Fibroblast of villous mesenchyme (primary cell): ENCODE measurements around the gene TRPC1. TPM values are rescaled to one million over a fixed set of nuclear protein-coding genes. Genes with fewer than 3 reads are reported as not detected.

ENCODE experiments used
- DNase-seq: peaks from one replicate; pipeline ENCODE4 v3.0.0-alpha.2; 2010; ENCODE audit warnings: low read depth
- H3K4me3 ChIP-seq: 2 replicates; pipeline ENCODE4 v1.5.1; 2011; ENCODE audit warnings: low read depth, mild to moderate bottlenecking, low read length
- small RNA-seq: library from RNA; depleted of rRNA; stranded (forward); fragments of <200 nt; gene quantifications from one replicate; pipeline ENCODE3, GENCODE V24; 2012
- total RNA-seq: library from RNA; depleted of rRNA; stranded (reverse); fragments of >200 nt; gene quantifications from 2 replicates; pipeline ENCODE4 v1.2.3, GENCODE V29; 2012
- TF ChIP-seq, protein P1 (sequence below): IDR thresholded peaks from 2 replicates; pipeline ENCODE4 v1.5.1; 2012; ENCODE audit warnings: low read depth, mild to moderate bottlenecking, low read length; ENCODE audit not compliant: insufficient read depth

Gene TRPC1
- total RNA-seq, 1 donor, result 33.2 TPM

- H3K4me3 ChIP-seq, result no peak overlapping the region
- no peak for DNase-seq
- TF ChIP-seq, protein P1, sequence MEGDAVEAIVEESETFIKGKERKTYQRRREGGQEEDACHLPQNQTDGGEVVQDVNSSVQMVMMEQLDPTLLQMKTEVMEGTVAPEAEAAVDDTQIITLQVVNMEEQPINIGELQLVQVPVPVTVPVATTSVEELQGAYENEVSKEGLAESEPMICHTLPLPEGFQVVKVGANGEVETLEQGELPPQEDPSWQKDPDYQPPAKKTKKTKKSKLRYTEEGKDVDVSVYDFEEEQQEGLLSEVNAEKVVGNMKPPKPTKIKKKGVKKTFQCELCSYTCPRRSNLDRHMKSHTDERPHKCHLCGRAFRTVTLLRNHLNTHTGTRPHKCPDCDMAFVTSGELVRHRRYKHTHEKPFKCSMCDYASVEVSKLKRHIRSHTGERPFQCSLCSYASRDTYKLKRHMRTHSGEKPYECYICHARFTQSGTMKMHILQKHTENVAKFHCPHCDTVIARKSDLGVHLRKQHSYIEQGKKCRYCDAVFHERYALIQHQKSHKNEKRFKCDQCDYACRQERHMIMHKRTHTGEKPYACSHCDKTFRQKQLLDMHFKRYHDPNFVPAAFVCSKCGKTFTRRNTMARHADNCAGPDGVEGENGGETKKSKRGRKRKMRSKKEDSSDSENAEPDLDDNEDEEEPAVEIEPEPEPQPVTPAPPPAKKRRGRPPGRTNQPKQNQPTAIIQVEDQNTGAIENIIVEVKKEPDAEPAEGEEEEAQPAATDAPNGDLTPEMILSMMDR, result no peak
These were observed 123.1 kb downstream of the TRPC1 start for GRCh38 chr3:142846779-142847577.

- TF ChIP-seq, protein P1, result no peak
- no peak for DNase-seq
- H3K4me3 ChIP-seq, result no peak overlapping the region
These were observed 125.3 kb downstream of the TRPC1 start for GRCh38 chr3:142849148-142849547.

GRCh38 chr3:142850395-142851023, 126.7 kb downstream of the TRPC1 start:
- peak; percentile 80 for DNase-seq
- TF ChIP-seq, protein P1, result no peak
- no peak overlapping the region for H3K4me3 ChIP-seq

DNA sequence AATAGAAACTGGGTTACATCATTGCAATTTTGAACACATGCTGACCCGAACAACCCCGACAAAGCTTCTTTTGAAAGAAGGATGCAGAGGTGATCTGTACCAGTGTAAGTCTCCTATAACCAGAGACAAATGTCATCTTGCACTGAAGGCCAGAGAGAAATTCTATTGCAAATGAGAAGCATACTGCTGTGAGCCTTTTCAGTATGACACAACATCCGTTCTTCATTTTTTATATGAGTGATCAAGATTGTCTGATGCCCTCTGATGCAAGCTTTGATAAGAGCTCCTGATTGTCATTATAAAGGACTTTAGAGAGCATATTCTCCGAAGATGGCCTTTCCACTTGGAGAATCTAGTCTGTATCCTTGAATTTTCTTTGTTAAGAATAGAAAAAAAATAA, 128.2 kb downstream of the TRPC1 start:
- no peak for DNase-seq
- TF ChIP-seq, protein P1, result no peak
- no peak overlapping the region for H3K4me3 ChIP-seq

- no peak for DNase-seq
These were observed 129.7 kb downstream of the TRPC1 start for GRCh38 chr3:142853270-142854168.

DNA sequence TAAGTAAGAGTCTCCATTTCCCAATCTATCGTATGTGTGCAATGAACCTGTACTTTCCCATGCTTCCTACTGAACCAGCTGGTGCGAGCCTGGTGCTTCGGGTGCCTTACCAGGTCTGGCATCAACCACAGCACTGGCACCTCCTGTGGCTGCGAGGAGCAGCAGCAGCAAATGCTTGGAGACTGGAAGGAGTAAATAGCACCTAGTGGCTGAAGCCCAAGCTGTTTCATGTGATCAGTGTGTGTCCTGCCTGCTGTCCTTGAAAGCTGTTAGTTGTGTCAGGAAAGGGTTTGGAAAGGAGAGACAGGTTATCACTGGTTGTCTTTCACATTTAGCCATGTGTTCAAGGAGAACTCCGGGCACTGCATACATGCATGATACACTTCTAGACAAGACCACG, 133.2 kb downstream of the TRPC1 start:
- TF ChIP-seq, protein P1, result peak; percentile 3
- DNase-seq, result no peak
- H3K4me3 ChIP-seq, result no peak overlapping the region

More at GRCh38 chr3:142853270-142854168, 129.7 kb downstream of the TRPC1 start:
- TF ChIP-seq, protein P1, result no peak
- no peak overlapping the region for H3K4me3 ChIP-seq

Small RNAs within 50 kb of the gene (small RNA-seq; reads per million reads assigned to genes)
- not detected for gene RNU7-47P

Other genes with a start within 250 kb of the TRPC1 start
- gene ATR, start 145.3 kb upstream of the TRPC1 start, total RNA-seq, result 21.9 and 37.6 TPM in 2 replicates
- 1.6 and 3.0 TPM in 2 replicates for gene PLS1, start 127.6 kb upstream of the TRPC1 start, total RNA-seq
- under 0.01 TPM in 1 of 2 replicates, not detected in the other for gene PCOLCE2, start 165.0 kb downstream of the TRPC1 start, total RNA-seq
- gene PAQR9, start 239.6 kb downstream of the TRPC1 start, total RNA-seq, result not detected in 2 replicates